Neural cell (in vitro differentiated cells): ENCODE measurements around the gene WDR82.

ENCODE experiments used
- EZH2 ChIP-seq: fragments of 200-600, 300-800 bp; shearing (Covaris generic), sonication (generic); IDR thresholded peaks from 2 replicates; pipeline ENCODE4 v1.6.1; 2014; ENCODE audit warnings: antibody characterized with exemption, low read length, borderline replicate concordance, mild to moderate bottlenecking; ENCODE audit not compliant: insufficient read depth, poor library complexity, severe bottlenecking
- RAD21 ChIP-seq: fragments of 450-650 bp; conservative IDR thresholded peaks from 2 replicates; pipeline ENCODE4 v1.6.1; 2014; ENCODE audit warnings: antibody characterized with exemption, mild to moderate bottlenecking, moderate library complexity
- TF ChIP-seq, protein P1 (sequence below): fragments of 450-650 bp; IDR thresholded peaks from 2 replicates; pipeline ENCODE4 v1.5.1; 2014; ENCODE audit warnings: antibody characterized with exemption, mild to moderate bottlenecking, moderate library complexity; ENCODE audit not compliant: poor library complexity, severe bottlenecking

DNA sequence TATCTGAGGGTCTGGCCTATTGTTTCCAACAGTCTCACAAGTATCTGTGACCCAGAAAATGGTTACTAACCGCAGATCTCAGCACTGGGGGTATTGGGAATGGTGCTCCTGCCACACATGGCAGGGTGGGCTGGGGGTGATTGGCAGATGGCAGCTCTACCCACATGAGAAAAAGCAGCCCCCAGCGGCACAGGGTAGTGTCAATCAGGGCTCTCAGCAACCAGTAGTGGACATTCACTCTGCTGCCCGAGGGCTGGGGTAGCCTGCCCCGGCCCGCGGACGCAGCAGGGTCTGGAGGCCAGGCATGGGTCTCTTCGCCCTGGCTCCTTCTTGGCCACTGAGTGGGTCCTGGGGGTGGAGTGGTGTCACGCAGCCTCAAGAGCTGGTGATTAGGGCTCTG lies 46.2 kb upstream of the WDR82 start:
- TF ChIP-seq, protein P1, sequence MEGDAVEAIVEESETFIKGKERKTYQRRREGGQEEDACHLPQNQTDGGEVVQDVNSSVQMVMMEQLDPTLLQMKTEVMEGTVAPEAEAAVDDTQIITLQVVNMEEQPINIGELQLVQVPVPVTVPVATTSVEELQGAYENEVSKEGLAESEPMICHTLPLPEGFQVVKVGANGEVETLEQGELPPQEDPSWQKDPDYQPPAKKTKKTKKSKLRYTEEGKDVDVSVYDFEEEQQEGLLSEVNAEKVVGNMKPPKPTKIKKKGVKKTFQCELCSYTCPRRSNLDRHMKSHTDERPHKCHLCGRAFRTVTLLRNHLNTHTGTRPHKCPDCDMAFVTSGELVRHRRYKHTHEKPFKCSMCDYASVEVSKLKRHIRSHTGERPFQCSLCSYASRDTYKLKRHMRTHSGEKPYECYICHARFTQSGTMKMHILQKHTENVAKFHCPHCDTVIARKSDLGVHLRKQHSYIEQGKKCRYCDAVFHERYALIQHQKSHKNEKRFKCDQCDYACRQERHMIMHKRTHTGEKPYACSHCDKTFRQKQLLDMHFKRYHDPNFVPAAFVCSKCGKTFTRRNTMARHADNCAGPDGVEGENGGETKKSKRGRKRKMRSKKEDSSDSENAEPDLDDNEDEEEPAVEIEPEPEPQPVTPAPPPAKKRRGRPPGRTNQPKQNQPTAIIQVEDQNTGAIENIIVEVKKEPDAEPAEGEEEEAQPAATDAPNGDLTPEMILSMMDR, result no peak
- TF ChIP-seq EZH2, result no peak
- TF ChIP-seq RAD21, result no peak
